BJ (cell line): ENCODE data around the gene CEP83. TPM values are rescaled to one million over a fixed set of nuclear protein-coding genes. Genes with fewer than 3 reads are reported as not detected.

Experiments
- CTCF ChIA-PET: fragments of 350-600 bp; formaldehyde crosslinking; extraction: SDS; loops from one replicate; lab custom pipeline; 2021; ENCODE audit warnings: antibody characterized with exemption, inconsistent platforms; lab: Yijun Ruan, JAX
- POLR2A ChIA-PET: fragments of 300-600 bp; sonication (Branson Sonifier 250); formaldehyde crosslinking; extraction: SDS; loops from one replicate; lab custom pipeline; 2021; ENCODE audit warnings: antibody characterized with exemption; lab: Charles Lee
- DNase-seq: peaks from one replicate; pipeline ENCODE4 v3.0.0-alpha.2; 2011; ENCODE audit warnings: low read depth
- H3K27me3 ChIP-seq: 2 replicates; pipeline ENCODE4 v1.6.0; 2011; ENCODE audit warnings: low read length; ENCODE audit not compliant: control insufficient read depth, insufficient read depth
- H3K36me3 ChIP-seq: 2 replicates; pipeline ENCODE4 v1.5.1; 2011; ENCODE audit warnings: low read length; ENCODE audit not compliant: control insufficient read depth, insufficient read depth
- H3K4me3 ChIP-seq: 2 replicates; pipeline ENCODE4 v1.5.1; 2011; ENCODE audit warnings: low read depth, mild to moderate bottlenecking, control low read depth, low read length
- CTCF ChIP-seq: IDR thresholded peaks from 2 replicates; pipeline ENCODE4 v1.5.1; 2011; ENCODE audit warnings: low read depth, mild to moderate bottlenecking, control low read depth, inconsistent platforms, low read length, moderate library complexity; ENCODE audit not compliant: insufficient read depth
- polyA plus RNA-seq: library from polyadenylated mRNA; depleted of rRNA; stranded (reverse); fragments of >200 nt; gene quantifications from 2 replicates; pipeline ENCODE4 v1.2.3, GENCODE V29; 2011

The CEP83 gene
- polyA plus RNA-seq, 1 experiment, result 5.7 TPM

DNA sequence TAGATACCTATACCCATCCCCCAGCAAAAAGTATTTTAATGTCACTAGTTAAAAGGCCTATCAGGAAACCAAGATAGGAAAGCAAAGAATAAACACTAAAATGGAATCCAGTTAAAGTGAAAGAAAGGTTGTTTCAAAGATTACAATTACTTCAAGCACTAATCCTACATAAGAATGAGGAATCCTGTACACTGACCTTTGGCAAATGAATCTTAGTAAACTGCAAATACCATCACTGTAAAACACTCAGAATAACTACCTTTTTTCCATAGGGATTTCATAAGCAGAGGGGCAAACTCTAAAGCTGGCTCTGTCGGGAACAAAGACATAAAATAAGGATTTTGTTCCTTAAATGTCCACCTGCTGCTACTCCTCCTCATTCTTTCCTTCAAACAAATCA is 25.9 kb downstream of the CEP83 start:
- H3K27me3 ChIP-seq, result no peaks in the 10 kb centered on the region
- no peaks in the 10 kb centered on the region for H3K36me3 ChIP-seq
- CTCF ChIA-PET, result interaction anchor here (0.9 to 5.9 kb wide), 9 partner anchors 28 to 331 kb away, joined by 3 to 44 read pairs (median 3); partner anchors contain the start of gene PLXNC1
- no peak for TF ChIP-seq CTCF
- H3K4me3 ChIP-seq, result no peak overlapping the region
- POLR2A ChIA-PET, result no interaction called here
- DNase-seq, result no peak

DNA sequence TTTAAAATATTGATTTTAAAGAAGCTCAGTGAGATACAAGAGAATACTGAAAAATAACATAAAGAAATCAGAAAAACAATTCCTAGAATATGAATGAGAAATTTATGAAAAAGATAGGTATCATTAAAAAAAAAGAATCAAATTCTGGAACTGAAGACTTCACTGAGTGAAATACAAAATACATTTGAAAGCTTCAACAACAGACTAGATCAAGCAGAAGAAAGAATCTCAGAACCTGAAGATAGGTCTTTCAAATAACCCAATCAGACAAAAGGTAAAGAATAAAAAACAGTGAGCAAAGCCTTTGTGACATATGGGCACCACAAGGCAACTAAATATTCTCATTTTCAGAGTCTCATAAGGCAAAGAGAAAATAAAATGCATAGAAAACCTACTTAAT is 29.4 kb downstream of the CEP83 start:
- Histone ChIP-seq H3K27me3 (no peaks in the 10 kb centered on the region), H3K36me3 (no peaks in the 10 kb centered on the region), H3K4me3 (no peak overlapping the region)
- DNase-seq, result no peak
- CTCF ChIA-PET, result interaction anchor here (1.9 kb wide), 1 partner anchor 286 kb away, joined by 5 read pairs; no protein-coding TSS in a partner anchor
- POLR2A ChIA-PET, result no interaction called here
- no peak for TF ChIP-seq CTCF

- Histone ChIP-seq H3K36me3 (no peaks in the 10 kb centered on the region), H3K4me3 (no peak overlapping the region), H3K27me3 (no peaks in the 10 kb centered on the region)
- DNase-seq, result no peak
- TF ChIP-seq CTCF, result no peak
- ChIA-PET POLR2A (no interaction called here), CTCF (interaction anchor here (1.9 kb wide), 1 partner anchor 286 kb away, joined by 5 read pairs; no protein-coding TSS in a partner anchor)
These were observed 30.0 kb downstream of the CEP83 start for GRCh38 chr12:94429633-94430032.

- CTCF ChIA-PET, result interaction anchor here (1.9 kb wide), 1 partner anchor 285 kb away, joined by 5 read pairs; no protein-coding TSS in a partner anchor
These were observed 30.5 kb downstream of the CEP83 start for GRCh38 chr12:94429191-94429590.

More at GRCh38 chr12:94429191-94429590, 30.5 kb downstream of the CEP83 start:
- no peak for DNase-seq
- no peak overlapping the region for H3K4me3 ChIP-seq
- POLR2A ChIA-PET, result no interaction called here
- no peaks in the 10 kb centered on the region for H3K36me3 ChIP-seq
- H3K27me3 ChIP-seq, result no peaks in the 10 kb centered on the region
- no peak for TF ChIP-seq CTCF
